Fibroblast of mammary gland (primary cell): ENCODE results near the gene MRTFB.

Experiments
- DNase-seq: peaks from one replicate; pipeline ENCODE4 v3.0.0-alpha.2; 2010; ENCODE audit warnings: low read depth
- H3K4me3 ChIP-seq: 2 replicates; pipeline ENCODE4 v1.5.1; 2011; ENCODE audit warnings: low read depth, mild to moderate bottlenecking, low read length, moderate library complexity; ENCODE audit not compliant: control insufficient read depth
- TF ChIP-seq, protein P1 (sequence below): conservative IDR thresholded peaks from 2 replicates; pipeline ENCODE4 v1.5.1; 2011; ENCODE audit warnings: low read depth, low read length, inconsistent platforms; ENCODE audit not compliant: control insufficient read depth, insufficient read depth

Gene MRTFB

DNA sequence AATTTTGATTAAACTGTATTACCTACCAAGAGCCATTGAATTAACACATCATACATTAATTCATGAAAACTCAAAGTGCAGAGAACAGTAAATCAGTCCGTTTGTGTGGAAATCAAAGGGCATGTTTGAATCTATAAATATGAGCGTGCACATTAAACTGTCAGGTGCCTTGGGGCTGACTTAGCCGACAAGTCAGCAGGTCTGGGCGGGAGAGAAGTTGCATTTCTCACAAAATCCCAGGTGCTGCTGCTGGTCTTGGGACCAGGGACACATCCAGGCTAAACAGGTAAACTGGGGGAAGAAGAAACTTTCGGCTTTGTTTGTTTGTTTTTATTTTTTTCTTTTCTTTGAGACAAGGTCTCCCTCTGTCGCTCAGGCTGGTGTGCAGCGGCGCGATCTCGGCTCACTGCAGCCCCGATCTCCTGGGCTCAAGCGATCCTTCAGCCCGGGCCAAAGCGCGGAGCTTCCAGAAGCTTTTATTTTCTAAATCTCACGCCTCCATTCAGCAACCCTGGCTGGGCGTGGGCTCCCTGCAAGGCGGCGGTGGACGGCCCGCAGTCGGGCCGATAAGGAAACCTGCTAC lies 213.9 kb downstream of the MRTFB start:
- H3K4me3 ChIP-seq, result peak overlapping the region; percentile 89
- DNase-seq, result peak; percentile 71
- TF ChIP-seq, protein P1, sequence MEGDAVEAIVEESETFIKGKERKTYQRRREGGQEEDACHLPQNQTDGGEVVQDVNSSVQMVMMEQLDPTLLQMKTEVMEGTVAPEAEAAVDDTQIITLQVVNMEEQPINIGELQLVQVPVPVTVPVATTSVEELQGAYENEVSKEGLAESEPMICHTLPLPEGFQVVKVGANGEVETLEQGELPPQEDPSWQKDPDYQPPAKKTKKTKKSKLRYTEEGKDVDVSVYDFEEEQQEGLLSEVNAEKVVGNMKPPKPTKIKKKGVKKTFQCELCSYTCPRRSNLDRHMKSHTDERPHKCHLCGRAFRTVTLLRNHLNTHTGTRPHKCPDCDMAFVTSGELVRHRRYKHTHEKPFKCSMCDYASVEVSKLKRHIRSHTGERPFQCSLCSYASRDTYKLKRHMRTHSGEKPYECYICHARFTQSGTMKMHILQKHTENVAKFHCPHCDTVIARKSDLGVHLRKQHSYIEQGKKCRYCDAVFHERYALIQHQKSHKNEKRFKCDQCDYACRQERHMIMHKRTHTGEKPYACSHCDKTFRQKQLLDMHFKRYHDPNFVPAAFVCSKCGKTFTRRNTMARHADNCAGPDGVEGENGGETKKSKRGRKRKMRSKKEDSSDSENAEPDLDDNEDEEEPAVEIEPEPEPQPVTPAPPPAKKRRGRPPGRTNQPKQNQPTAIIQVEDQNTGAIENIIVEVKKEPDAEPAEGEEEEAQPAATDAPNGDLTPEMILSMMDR, result peak; percentile 44

DNA sequence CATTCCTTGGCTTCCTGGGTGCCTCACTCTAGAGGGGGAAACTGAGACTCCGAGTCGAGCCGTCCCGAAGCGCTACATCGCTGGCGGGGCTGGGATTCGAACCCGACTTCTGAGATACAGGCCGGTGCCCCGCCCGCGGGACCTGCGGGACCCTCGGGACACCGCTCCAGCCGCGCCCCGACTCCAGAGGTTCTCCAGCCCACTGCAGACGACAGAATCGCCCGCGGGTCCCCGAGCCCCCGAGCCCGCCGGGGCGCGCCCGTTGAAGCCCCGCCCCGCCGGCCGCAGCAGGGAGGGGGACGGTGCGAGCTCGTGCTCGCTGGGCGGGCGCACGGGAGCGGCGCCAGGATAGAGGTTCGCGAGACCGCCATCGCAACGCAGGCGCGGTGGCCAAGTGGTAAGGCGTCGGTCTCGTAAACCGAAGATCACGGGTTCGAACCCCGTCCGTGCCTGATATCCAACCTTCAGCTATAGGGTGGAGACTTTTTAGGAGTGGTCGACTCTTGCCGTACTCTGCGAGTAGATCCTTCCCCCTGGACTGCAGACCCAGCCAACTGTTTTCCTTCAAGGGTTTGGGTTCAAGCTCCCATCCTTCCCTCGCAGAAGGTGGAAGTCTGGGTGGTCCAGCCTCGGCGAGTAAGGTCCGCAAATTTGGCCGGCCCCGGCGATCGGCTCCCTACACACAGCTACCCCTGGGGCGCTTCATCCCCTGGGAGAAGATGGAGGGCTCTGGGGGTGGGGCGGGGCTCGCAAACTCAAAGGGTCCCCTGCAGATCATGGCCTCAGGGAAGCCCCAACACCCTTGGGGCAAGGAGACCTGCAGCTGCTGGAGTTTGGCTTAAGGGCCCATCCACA lies 214.6 kb downstream of the MRTFB start:
- peak overlapping the region; percentile 89 for H3K4me3 ChIP-seq
- peak; percentile 94 for DNase-seq
- TF ChIP-seq, protein P1, result no peak

DNA sequence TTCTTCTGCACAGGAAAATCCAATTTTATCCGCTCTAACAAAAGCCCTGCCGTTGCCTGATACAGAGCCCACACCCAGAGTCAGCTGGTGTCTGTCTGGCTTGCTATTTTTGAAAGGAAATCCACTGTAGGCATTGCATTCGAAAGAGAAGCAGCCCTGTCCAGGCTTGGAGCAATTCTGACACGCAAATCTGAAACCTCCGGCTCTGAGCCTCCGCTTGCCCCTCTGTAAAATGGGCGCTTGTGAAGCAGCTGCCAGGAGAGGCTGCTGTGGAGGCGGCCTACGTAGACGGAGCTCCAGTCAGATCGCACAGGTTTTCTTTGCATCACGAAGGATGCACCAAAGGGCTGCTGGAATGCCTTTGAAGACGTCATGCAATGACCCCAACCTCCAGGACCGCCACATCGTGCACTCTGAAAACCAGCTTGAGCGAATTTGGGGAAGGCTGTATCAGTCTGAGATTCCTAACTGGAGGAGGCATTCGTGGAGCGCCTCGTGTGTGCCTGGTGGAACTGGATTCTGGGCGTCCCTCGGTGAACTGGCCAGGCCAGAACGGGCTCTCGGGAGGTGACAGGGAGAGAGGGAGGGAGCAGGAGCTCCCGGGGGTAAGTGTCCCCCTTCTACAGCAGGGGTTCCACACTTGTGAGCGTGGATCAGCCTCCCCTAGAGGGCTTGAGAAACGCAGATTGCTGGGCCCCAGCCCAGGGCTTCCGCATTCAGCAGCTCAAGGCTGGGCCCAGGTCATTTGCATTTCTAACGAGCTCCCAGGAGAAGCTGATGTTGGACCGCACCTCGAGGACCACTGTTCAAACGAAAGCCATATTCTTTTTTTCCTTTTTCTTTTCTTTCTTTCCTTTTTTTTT lies 215.5 kb downstream of the MRTFB start:
- DNase-seq, result no peak
- TF ChIP-seq, protein P1, result no peak

DNA sequence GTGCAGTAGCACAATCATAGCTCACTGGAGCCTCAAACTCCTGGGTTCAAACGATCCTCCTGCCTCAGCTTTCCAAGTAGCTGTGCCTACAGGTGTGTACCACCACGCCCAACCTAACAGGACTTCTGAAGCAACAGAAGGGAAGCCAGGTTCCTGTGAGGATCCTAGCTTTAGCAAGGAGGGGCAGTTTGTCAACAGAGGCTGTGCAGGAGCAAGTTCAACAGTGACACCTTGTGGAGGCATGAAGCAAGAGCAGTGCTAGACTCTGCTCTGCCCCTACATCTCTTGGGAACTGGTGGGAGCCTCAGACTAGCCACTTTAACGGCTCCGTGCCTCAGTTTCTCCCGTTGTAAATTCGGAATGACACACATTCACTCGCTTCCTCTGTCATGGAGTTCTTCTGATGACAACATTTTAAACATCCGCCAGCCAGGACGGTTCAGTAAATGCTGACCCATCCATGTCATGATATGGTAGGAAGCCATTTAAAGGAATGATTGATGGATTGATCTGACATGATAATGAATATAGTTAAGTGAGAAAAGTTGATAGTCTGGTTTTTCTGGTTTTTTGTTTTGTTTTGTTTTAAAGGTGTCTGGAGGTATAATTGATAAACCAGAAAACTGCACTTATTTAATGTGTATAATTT lies 218.7 kb downstream of the MRTFB start:
- no peak overlapping the region for H3K4me3 ChIP-seq
- TF ChIP-seq, protein P1, result peak; percentile 79
- DNase-seq, result peak; percentile 55

More for the DNA sequence above, 215.5 kb downstream of the MRTFB start:
- H3K4me3 ChIP-seq, result peak overlapping the region; percentile 46

DNA sequence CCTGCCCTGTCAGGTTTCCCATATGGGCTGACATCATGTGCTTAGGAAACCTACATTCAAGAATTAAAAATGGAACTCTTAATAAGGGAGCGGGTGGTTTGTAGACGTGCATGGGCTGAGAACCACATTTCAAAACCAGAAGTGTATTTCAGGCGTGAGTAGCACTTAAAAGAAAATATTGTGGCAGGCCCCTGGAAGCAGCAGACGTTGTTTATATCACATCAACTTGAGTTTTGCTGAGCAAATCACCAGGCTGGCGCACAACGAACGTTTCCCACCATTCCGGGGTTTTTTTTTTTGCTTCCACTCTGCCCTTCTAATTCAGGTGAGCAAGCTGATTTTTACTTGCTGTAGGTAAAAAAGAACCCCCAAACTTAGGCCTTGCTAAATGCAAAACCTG lies 220.2 kb downstream of the MRTFB start:
- no peak overlapping the region for H3K4me3 ChIP-seq
- TF ChIP-seq, protein P1, result no peak

More for the DNA sequence above, 220.2 kb downstream of the MRTFB start:
- DNase-seq, result no peak
